Omental fat pad (tissue), 4 donors: ENCODE data around the gene USP54. TPM values are rescaled to one million over a fixed set of nuclear protein-coding genes. Genes with fewer than 3 reads are reported as not detected.
A peak's percentile ranks its signal among the peaks of the same experiment; 100 is the strongest.

Experiments
- ATAC-seq: fragments of 150-250 bp; one replicate; pipeline ENCODE4 v1.9.1; 2016; ENCODE audit warnings: mild to moderate bottlenecking, moderate library complexity; ENCODE audit not compliant: low FRiP score
- DNase-seq: peaks from one replicate; pipeline ENCODE4 v3.0.0-alpha.2; 2019; ENCODE audit warnings: low spot score
- total RNA-seq, 4 donors: library from RNA; depleted of rRNA; stranded (reverse); fragments of >200 nt; gene quantifications; one replicate each; pipeline ENCODE4 v1.1.0, GENCODE V29; 2016
- TF ChIP-seq, protein P1 (sequence below), 3 donors: fragments of 450-650 bp; IDR thresholded peaks; one replicate each; pipeline ENCODE4 v1.5.1; 2016 to 2017; ENCODE audit warnings: antibody characterized with exemption in 3 of 3, mild to moderate bottlenecking in 3 of 3, moderate library complexity in 2 of 3

Gene USP54
- total RNA-seq, 4 donors from 2014 or later, result 9.2 to 28.1 (median 20.2) TPM

GRCh38 chr10:73609116-73609515 is 18.0 kb upstream of the USP54 start:
- ATAC-seq, result no peak
- TF ChIP-seq, protein P1, sequence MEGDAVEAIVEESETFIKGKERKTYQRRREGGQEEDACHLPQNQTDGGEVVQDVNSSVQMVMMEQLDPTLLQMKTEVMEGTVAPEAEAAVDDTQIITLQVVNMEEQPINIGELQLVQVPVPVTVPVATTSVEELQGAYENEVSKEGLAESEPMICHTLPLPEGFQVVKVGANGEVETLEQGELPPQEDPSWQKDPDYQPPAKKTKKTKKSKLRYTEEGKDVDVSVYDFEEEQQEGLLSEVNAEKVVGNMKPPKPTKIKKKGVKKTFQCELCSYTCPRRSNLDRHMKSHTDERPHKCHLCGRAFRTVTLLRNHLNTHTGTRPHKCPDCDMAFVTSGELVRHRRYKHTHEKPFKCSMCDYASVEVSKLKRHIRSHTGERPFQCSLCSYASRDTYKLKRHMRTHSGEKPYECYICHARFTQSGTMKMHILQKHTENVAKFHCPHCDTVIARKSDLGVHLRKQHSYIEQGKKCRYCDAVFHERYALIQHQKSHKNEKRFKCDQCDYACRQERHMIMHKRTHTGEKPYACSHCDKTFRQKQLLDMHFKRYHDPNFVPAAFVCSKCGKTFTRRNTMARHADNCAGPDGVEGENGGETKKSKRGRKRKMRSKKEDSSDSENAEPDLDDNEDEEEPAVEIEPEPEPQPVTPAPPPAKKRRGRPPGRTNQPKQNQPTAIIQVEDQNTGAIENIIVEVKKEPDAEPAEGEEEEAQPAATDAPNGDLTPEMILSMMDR (IDR thresholded peaks at IDR 0.05), result no peak
- DNase-seq, result no peak

GRCh38 chr10:73601486-73601921 is 10.4 kb upstream of the USP54 start:
- TF ChIP-seq, protein P1 (IDR thresholded peaks at IDR 0.05), result no peak
- DNase-seq (no peak), ATAC-seq (no peak)

DNA sequence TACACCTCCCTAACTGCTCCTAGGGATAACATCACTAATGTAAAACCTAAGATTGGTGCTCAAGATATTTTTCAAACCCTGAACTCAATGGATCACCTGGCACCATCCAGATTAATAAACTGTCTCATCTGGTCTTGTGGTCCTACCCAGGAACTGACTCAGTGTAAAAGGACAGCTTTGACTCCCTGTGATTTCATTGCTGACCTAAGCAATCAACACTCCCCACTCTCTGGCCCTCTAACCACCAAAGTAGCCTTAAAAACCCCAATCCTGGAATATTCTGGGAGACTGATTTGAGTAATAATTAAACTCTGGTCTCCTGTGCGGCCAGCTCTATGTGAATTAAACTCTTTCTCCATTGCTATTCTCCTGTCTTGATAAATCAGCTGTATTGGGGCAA is 6.2 kb upstream of the USP54 start:
- TF ChIP-seq, protein P1 (IDR thresholded peaks at IDR 0.05), result no peak
- ATAC-seq, result no peak
- DNase-seq, result no peak

- DNase-seq (no peak), ATAC-seq (no peak)
- TF ChIP-seq, protein P1 (IDR thresholded peaks at IDR 0.05), result no peak
Observed at GRCh38 chr10:73593812-73594211, 2.7 kb upstream of the USP54 start.

DNA sequence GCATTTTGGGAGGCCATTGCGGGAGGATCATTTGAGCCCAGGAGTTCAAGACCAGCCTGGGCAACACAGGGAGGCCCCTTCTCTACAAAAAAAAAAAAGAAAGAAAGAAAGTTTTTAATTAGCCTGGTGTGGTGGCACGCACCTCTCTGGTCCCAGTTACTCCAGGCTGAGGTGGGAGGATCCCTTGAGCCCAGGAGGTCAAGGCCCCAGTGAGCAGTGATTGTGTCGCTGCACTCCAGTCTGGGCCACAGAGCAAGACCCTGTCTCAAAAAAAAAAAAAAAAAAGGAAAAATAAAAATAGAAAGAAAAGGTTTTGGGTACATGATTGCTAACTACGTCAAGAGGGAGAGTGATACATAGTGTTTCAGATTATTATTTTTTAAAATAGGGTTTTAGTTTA is 2.0 kb upstream of the USP54 start:
- TF ChIP-seq, protein P1 (IDR thresholded peaks at IDR 0.05), result no peak
- no peak for ATAC-seq
- no peak for DNase-seq

DNA sequence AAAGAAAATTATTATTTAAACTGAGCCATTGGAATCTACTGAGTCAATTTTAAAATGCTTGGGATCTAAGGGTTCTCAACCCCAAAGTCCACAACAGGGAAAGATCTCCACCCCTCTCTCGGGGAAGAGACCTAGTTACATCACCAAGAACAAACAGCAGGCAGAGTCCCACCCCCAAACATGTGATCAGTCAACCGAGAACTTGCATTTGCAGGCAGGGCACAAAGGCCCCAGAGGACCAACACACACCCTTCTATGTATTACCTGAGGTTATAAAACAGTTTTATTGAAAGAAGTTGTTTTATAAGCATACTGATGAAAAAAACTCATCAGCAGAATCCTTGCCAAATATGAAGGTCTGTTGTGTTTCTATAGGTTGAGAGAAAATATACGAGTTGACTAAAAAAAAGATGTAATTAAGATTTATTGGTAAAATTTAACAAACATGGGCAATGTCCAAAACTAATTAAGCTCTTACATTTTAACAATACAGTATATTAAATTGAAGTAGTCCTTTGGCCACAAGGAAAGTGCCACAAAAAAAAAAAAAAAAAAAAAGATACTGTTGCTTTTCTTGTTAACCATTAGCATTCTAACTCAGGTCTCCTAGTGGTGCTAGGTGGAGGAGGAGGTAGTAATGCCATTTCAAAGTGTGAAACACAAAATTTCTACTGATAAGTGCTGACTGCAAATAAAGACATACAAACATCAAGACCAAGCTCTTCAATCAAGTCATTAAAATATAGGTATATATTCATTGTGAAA is 975 bp upstream of the USP54 start:
- DNase-seq (no peak), ATAC-seq (no peak)
- TF ChIP-seq, protein P1 (IDR thresholded peaks at IDR 0.05), result no peak

- ATAC-seq (peak; percentile 82), DNase-seq (no peak)
- TF ChIP-seq, protein P1 (IDR thresholded peaks at IDR 0.05), result no peak
Observed at GRCh38 chr10:73589563-73590126, 1.5 kb downstream of the USP54 start.
